H1 (cell line): ENCODE data around the gene PATJ. TPM values are rescaled to one million over a fixed set of nuclear protein-coding genes. Genes with fewer than 3 reads are reported as not detected.

Source experiments
- CTCF ChIA-PET: fragments of 300-600 bp; sonication (Branson Sonifier 250); formaldehyde crosslinking; loops from one replicate; lab custom pipeline; 2021; ENCODE audit not compliant: partially characterized antibody; lab: Charles Lee
- POLR2A ChIA-PET: fragments of 300-600 bp; sonication (Branson Sonifier 250); formaldehyde crosslinking; loops from one replicate; lab custom pipeline; 2021; ENCODE audit warnings: inconsistent platforms; ENCODE audit not compliant: partially characterized antibody; lab: Charles Lee
- DNase-seq, 2 experiments: peaks; one replicate each; pipeline versions ENCODE4 v3.0.0 to v3.0.0-alpha.2; 2010 to 2022; ENCODE audit warnings: low spot score in 2 of 2, low read depth in 1 of 2, mixed read lengths in 1 of 2
- FAIRE-seq: peaks from 2 replicates; lab custom pipeline; 2011; peaks lifted over from hg19 to GRCh38; lab: Jason Lieb, UNC
- H2AFZ ChIP-seq: 2 replicates; pipeline ENCODE4 v1.8.1; 2012; ENCODE audit warnings: low read length, inconsistent platforms
- H2AK5ac ChIP-seq: 2 replicates; pipeline ENCODE4 v1.6.1; 2013; ENCODE audit warnings: low read depth, low read length
- H2BK120ac ChIP-seq: replicated peaks from 2 replicates; pipeline ENCODE3; 2013; ENCODE audit warnings: low read depth, low read length, inconsistent platforms
- H2BK12ac ChIP-seq: 2 replicates; pipeline ENCODE4 v1.6.1; 2013; ENCODE audit warnings: low read depth, low read length
- H2BK15ac ChIP-seq: 2 replicates; pipeline ENCODE4 v1.6.1; 2013; ENCODE audit warnings: low read length
- H2BK20ac ChIP-seq: 2 replicates; pipeline ENCODE4 v1.6.1; 2013; ENCODE audit warnings: low read length
- H2BK5ac ChIP-seq: 2 replicates; pipeline ENCODE4 v1.6.1; 2013; ENCODE audit warnings: low read depth, low read length
- H3K14ac ChIP-seq: 2 replicates; pipeline ENCODE4 v1.6.1; 2013; ENCODE audit warnings: inconsistent platforms; ENCODE audit not compliant: insufficient read length
- H3K18ac ChIP-seq: 2 replicates; pipeline ENCODE4 v1.6.1; 2013; ENCODE audit warnings: low read length; ENCODE audit errors: extremely low read depth
- H3K23ac ChIP-seq: 2 replicates; pipeline ENCODE4 v1.6.1; 2013; ENCODE audit warnings: inconsistent platforms; ENCODE audit not compliant: insufficient read length
- H3K23me2 ChIP-seq: 2 replicates; pipeline ENCODE4 v1.6.1; 2013; ENCODE audit warnings: low read depth, low read length
- H3K27ac ChIP-seq: 2 replicates; pipeline ENCODE4 v1.6.1; 2011; ENCODE audit warnings: low read depth, low read length, inconsistent platforms
- H3K27me3 ChIP-seq, 4 experiments: replicated peaks in 1 of 4; 1 replicate in 1 of 4; 2 replicates in 3 of 4; pipeline versions ENCODE4 v1.6.1 to v1.8.1; 2011 to 2013; ENCODE audit warnings: low read length in 3 of 4, mild to moderate bottlenecking in 3 of 4, inconsistent platforms in 2 of 4, mixed read lengths in 2 of 4, moderate library complexity in 1 of 4; ENCODE audit not compliant: control insufficient read depth in 3 of 4, insufficient read depth in 3 of 4; ENCODE audit errors: extremely low read depth in 1 of 4
- H3K36me3 ChIP-seq, 4 experiments: 2 replicates each; pipeline versions ENCODE4 v1.6.1 to v1.8.1; 2011 to 2013; ENCODE audit warnings: mild to moderate bottlenecking in 4 of 4, low read length in 3 of 4, moderate library complexity in 2 of 4, control low read depth in 1 of 4, inconsistent platforms in 1 of 4; ENCODE audit not compliant: insufficient read depth in 4 of 4, control insufficient read depth in 2 of 4
- H3K4ac ChIP-seq: replicated peaks from 2 replicates; pipeline ENCODE3; 2013; ENCODE audit warnings: low read length, low read depth, mixed read lengths, inconsistent platforms; ENCODE audit not compliant: insufficient read length
- H3K4me1 ChIP-seq, 4 experiments: replicated peaks in 1 of 4; 1 replicate in 1 of 4; 2 replicates in 3 of 4; pipeline versions ENCODE4 v1.6.1 to v1.8.1; 2011 to 2013; ENCODE audit warnings: low read length in 3 of 4, inconsistent platforms in 2 of 4, mixed read lengths in 1 of 4; ENCODE audit not compliant: insufficient read depth in 4 of 4, control insufficient read depth in 3 of 4
- H3K4me2 ChIP-seq, 2 experiments: 2 replicates each; pipeline versions ENCODE4 v1.6.1 to v1.8.1; 2011 to 2013; ENCODE audit warnings: low read depth in 2 of 2, low read length in 2 of 2, control low read depth in 1 of 2, inconsistent platforms in 1 of 2, mild to moderate bottlenecking in 1 of 2; ENCODE audit not compliant: insufficient read depth in 1 of 2
- H3K4me3 ChIP-seq, 4 experiments: fragments of 200-600, 300-600 bp in 1 of 4; sonication (generic), shearing (Covaris generic), sonication (Bioruptor Twin) in 1 of 4; 2 replicates each; pipeline versions ENCODE4 v1.5.1 to v1.8.1; 2011 to 2016; ENCODE audit warnings: low read length in 4 of 4, low read depth in 3 of 4, control low read depth in 2 of 4, inconsistent platforms in 2 of 4, mild to moderate bottlenecking in 2 of 4, mixed read lengths in 1 of 4, moderate library complexity in 1 of 4; ENCODE audit not compliant: insufficient read depth in 2 of 4; ENCODE audit errors: extremely low read depth in 1 of 4
- H3K56ac ChIP-seq: replicated peaks from 2 replicates; pipeline ENCODE3; 2013; ENCODE audit warnings: low read depth, mild to moderate bottlenecking, mixed read lengths, low read length, inconsistent platforms; ENCODE audit not compliant: insufficient read length
- H3K79me1 ChIP-seq: 2 replicates; pipeline ENCODE4 v1.6.1; 2013; ENCODE audit warnings: low read depth, low read length, control low read depth
- H3K79me2 ChIP-seq, 2 experiments: 2 replicates each; pipeline versions ENCODE4 v1.6.1 to v1.8.1; 2012 to 2013; ENCODE audit warnings: low read length in 2 of 2, mild to moderate bottlenecking in 2 of 2, inconsistent platforms in 1 of 2; ENCODE audit not compliant: insufficient read depth in 2 of 2, control insufficient read depth in 1 of 2
- H3K9ac ChIP-seq, 4 experiments: replicated peaks in 1 of 4; 1 replicate in 1 of 4; 2 replicates in 3 of 4; pipeline versions ENCODE4 v1.6.1 to v1.8.1; 2011 to 2013; ENCODE audit warnings: low read depth in 3 of 4, low read length in 3 of 4, control low read depth in 2 of 4, mild to moderate bottlenecking in 2 of 4, moderate library complexity in 2 of 4, inconsistent platforms in 1 of 4; ENCODE audit errors: extremely low read depth in 1 of 4
- H3K9me3 ChIP-seq, 2 experiments: 2 replicates each; pipeline versions ENCODE4 v1.6.1 to v1.8.1; 2012 to 2013; ENCODE audit warnings: mild to moderate bottlenecking in 2 of 2, moderate library complexity in 2 of 2, control low read depth in 1 of 2, inconsistent platforms in 1 of 2, low read depth in 1 of 2, low read length in 1 of 2, mixed read lengths in 1 of 2; ENCODE audit not compliant: insufficient read depth in 2 of 2
- H4K20me1 ChIP-seq, 2 experiments: replicated peaks in 1 of 2; 2 replicates each; pipeline versions ENCODE3 to v1.8.1; 2011 to 2013; ENCODE audit warnings: inconsistent platforms in 2 of 2, low read length in 2 of 2, mild to moderate bottlenecking in 1 of 2; ENCODE audit not compliant: insufficient read depth in 2 of 2, control insufficient read depth in 1 of 2
- H4K5ac ChIP-seq: 2 replicates; pipeline ENCODE4 v1.6.1; 2013; ENCODE audit warnings: low read length, low read depth, mixed read lengths, inconsistent platforms; ENCODE audit not compliant: insufficient read length
- H4K8ac ChIP-seq: 2 replicates; pipeline ENCODE4 v1.8.0; 2013; ENCODE audit warnings: mild to moderate bottlenecking, moderate library complexity, low read length, inconsistent platforms; ENCODE audit not compliant: insufficient read depth; ENCODE audit errors: extremely low read depth
- H4K91ac ChIP-seq: replicated peaks from 2 replicates; pipeline ENCODE3; 2013; ENCODE audit warnings: low read length, mixed read lengths, inconsistent platforms; ENCODE audit not compliant: insufficient read length
- ASH2L ChIP-seq: fragments of 200-600, 300-600 bp; sonication (generic); IDR thresholded peaks from one replicate; pipeline ENCODE4 v1.7.1; 2017; ENCODE audit warnings: low read length
- BRCA1 ChIP-seq: IDR thresholded peaks from 2 replicates; pipeline ENCODE4 v1.6.1; 2012; ENCODE audit warnings: low read depth, low read length, improper control_type of control experiment
- EZH2 ChIP-seq: fragments of 200-600 bp; sonication (generic); IDR thresholded peaks from 2 replicates; pipeline ENCODE4 v1.7.1; 2012; ENCODE audit warnings: low read depth, mild to moderate bottlenecking, moderate library complexity, low read length, inconsistent platforms; ENCODE audit not compliant: severe bottlenecking
- GTF2F1 ChIP-seq: IDR thresholded peaks from 2 replicates; pipeline ENCODE4 v1.6.1; 2012; ENCODE audit warnings: low read depth, low read length, improper control_type of control experiment, borderline replicate concordance
- HDAC6 ChIP-seq: IDR thresholded peaks from one replicate; pipeline ENCODE4 v1.7.1; 2012; ENCODE audit warnings: low read depth, mild to moderate bottlenecking, inconsistent platforms, low read length, moderate library complexity
- JUND ChIP-seq: IDR thresholded peaks from 2 replicates; pipeline ENCODE4 v1.6.1; 2011; ENCODE audit warnings: mild to moderate bottlenecking, improper control_type of control experiment, low read length
- NRF1 ChIP-seq: IDR thresholded peaks from 2 replicates; pipeline ENCODE4 v1.6.1; 2011; ENCODE audit warnings: mild to moderate bottlenecking, low read depth, low read length, improper control_type of control experiment
- POLR2AphosphoS5 ChIP-seq: IDR thresholded peaks from 2 replicates; pipeline ENCODE4 v1.6.1; 2011; ENCODE audit warnings: low read depth, low read length
- POU5F1 ChIP-seq: IDR thresholded peaks from 2 replicates; pipeline ENCODE4 v1.6.1; 2011; ENCODE audit warnings: low read depth, mild to moderate bottlenecking, low read length, moderate library complexity
- RAD21 ChIP-seq, 2 experiments: IDR thresholded peaks in 1 of 2; conservative IDR thresholded peaks in 1 of 2; 2 replicates each; pipeline ENCODE4 v1.6.1; 2011; ENCODE audit warnings: low read depth in 2 of 2, low read length in 2 of 2, improper control_type of control experiment in 1 of 2, inconsistent platforms in 1 of 2, mild to moderate bottlenecking in 1 of 2, moderate library complexity in 1 of 2
- SP1 ChIP-seq: IDR thresholded peaks from 2 replicates; pipeline ENCODE4 v1.6.1; 2011; ENCODE audit warnings: low read depth, low read length
- SUZ12 ChIP-seq: fragments of 200-600 bp; sonication (generic); IDR thresholded peaks from 2 replicates; pipeline ENCODE4 v1.6.1; 2012; ENCODE audit warnings: mild to moderate bottlenecking, inconsistent platforms, low read length, moderate library complexity, mixed read lengths
- WGBS, 2 experiments: shearing (Covaris generic) in 1 of 2; methylation state at CpG; one replicate each; pipeline versions ENCODE4 v1.1.6 to v1.1.7; 2013 to 2015; ENCODE audit warnings: low lambda C conversion rate in 2 of 2, mixed read lengths in 2 of 2, inconsistent platforms in 1 of 2, low coverage in 1 of 2, missing lambda C conversion rate in 1 of 2; ENCODE audit not compliant: insufficient replicate concordance in 2 of 2, insufficient coverage in 1 of 2, insufficient read length in 1 of 2; ENCODE audit errors: extremely low coverage in 1 of 2, missing lambda C conversion rate in 1 of 2; 5-methylcytosine and 5-hydroxymethylcytosine counted together
- polyA plus RNA-seq, 7 experiments: library from polyadenylated mRNA; depleted of rRNA in 3 of 7; stranded (reverse) in 5 of 7; unstranded in 2 of 7; fragments of >200 nt in 5 of 7; fragments of 200-250 nt in 2 of 7; gene quantifications; 1 replicate in 5 of 7; 2 replicates in 1 of 7; 4 replicates in 1 of 7; pipeline versions ENCODE4 v1.2.1 to v1.2.3, GENCODE V29; 2011 to 2013; ENCODE audit warnings: missing spikeins in 2 of 7, mixed read lengths in 2 of 7
- total RNA-seq: library from RNA; stranded (reverse); fragmentation: NEBNext Ultra II Directional; extraction: Animal tissue kit (Norgen Biotek cat#: 25700); gene quantifications from 2 replicates; pipeline ENCODE4 v1.2.1, GENCODE V29; 2021

The PATJ gene
- total and polyA plus RNA-seq, 2 of the 8 experiments (the other 6 are each of a cell fraction or from before 2014, with no cell fraction given), result 8.2 to 55.6 TPM

DNA sequence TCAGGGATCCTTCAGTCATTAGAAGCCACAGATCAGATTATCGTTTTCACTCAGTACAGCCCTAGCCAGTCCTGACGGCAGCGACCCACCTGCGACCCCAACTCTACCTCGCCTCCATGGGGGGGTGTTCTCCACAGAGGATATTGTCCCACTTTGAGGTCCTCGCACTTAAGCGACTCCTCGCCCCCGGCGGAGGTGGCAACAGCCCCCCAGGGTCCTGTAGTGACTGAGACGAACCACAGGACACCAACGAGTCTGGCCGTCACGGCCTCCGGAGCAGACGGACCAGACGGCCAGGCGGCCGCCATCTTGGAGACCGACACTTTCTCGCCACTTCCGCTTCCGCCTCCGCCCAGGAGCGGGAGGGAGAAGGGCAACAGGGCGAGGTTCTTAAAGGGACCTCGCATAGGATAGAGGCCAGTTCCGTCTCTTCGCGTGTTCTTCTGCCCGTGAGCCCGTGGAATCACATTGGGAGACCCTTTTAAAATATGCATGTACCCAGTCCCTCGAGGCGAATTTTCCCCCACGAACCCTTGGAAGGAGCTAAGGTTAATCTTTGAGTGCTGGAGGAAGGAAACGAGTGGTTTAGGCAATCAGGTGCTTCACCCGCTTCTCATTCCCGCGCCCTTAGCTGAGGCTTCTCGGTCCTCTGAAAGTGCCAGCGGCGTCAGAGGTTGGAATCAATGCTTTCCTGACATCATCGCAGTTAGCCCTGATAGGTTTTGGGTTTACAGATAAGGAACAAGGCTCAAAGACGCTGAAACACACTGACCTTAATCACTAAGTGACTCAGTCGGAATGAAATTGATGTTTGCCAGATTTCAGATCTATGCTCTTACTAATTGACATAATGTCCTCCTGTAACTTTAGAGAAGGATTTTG is 17.2 kb upstream of the PATJ start, which contains the start of gene TM2D1:
TM2D1 (minus strand) TSS at position 329 of the 882 bp plus-strand sequence; CDS start at position 308, 21 bp downstream.
- H3K27me3 ChIP-seq, result no peaks in the 10 kb centered on the region
- no peak within 1 kb of the TSS for H2BK120ac ChIP-seq
- H4K8ac ChIP-seq, result peak within 1 kb of the TSS; percentile 100
- peak within 1 kb of the TSS; percentile 67 to 91 (median 86) for H3K9ac ChIP-seq
- no peaks in the 10 kb centered on the region for H3K36me3 ChIP-seq
- H4K5ac ChIP-seq, result peak within 1 kb of the TSS; percentile 95
- WGBS, 2 experiments, result 2% methylated on average over 45 of the region's 45 CpGs; no CpG with 5 or more reads in 1 of the 2 experiments
- no peaks in the 10 kb centered on the region for H3K79me1 ChIP-seq
- H3K9me3 ChIP-seq, result no peaks in the 10 kb centered on the region
- peak within 1 kb of the TSS; percentile 72 for H4K91ac ChIP-seq
- H2BK20ac ChIP-seq, result no peak within 1 kb of the TSS
- H2BK12ac ChIP-seq, result peak within 1 kb of the TSS; percentile 19; the same call in 1 of the 2 replicates
- peak within 1 kb of the TSS; percentile 84 for H3K27ac ChIP-seq
- peak within 1 kb of the TSS; percentile 37 for H3K56ac ChIP-seq
- DNase-seq (peak; percentile 73 to 87), FAIRE-seq (peak; percentile 7)
- no peaks in the 10 kb centered on the region for H4K20me1 ChIP-seq
- no peaks in the 10 kb centered on the region for H3K23me2 ChIP-seq
- peak within 1 kb of the TSS; percentile 76 for H2BK5ac ChIP-seq
- ChIA-PET CTCF (interaction anchor here (0.6 kb wide), 1 partner anchor 668 kb away, joined by 3 read pairs; no protein-coding TSS in a partner anchor), POLR2A (interaction anchor here (0.6 to 2.2 kb wide), 5 partner anchors 14 to 159 kb away, joined by 3 to 6 read pairs (median 3); no protein-coding TSS in a partner anchor)
- peak within 1 kb of the TSS; percentile 91 for H2AFZ ChIP-seq
- H3K4me2 ChIP-seq, result peak within 1 kb of the TSS; percentile 66 to 80
- H3K23ac ChIP-seq, result peak within 1 kb of the TSS; percentile 23
- no peak within 1 kb of the TSS for H2BK15ac ChIP-seq
- H2AK5ac ChIP-seq, result no peak within 1 kb of the TSS
- H3K79me2 ChIP-seq, result peaks cover 5 to 27% of the 10 kb centered on the region in 2 experiments; a peak in 3 of 4 replicates
- peak within 1 kb of the TSS; percentile 67 to 99 (median 96) for H3K4me3 ChIP-seq
- no peak within 1 kb of the TSS for H3K4ac ChIP-seq
- H3K18ac ChIP-seq, result peak within 1 kb of the TSS; percentile 93
- no peaks in the 10 kb centered on the region for H3K4me1 ChIP-seq
- H3K14ac ChIP-seq, result no peak within 1 kb of the TSS
- TF ChIP-seq GTF2F1, result peak; percentile 59; the same call in 1 of the 2 replicates
- TF ChIP-seq BRCA1, result no peak
- no peak for TF ChIP-seq RAD21 (IDR thresholded peaks at IDR 0.05 in 1 of 2, conservative IDR thresholded peaks at IDR 0.05 in 1 of 2; ENCODE audit: low read depth in 2 of 2, low read length in 2 of 2)
- TF ChIP-seq POLR2AphosphoS5, result peak; percentile 97
- TF ChIP-seq ASH2L, result peak; percentile 99
- TF ChIP-seq NRF1, result no peak
- TF ChIP-seq SP1, result peak; percentile 55; the same call in 1 of the 2 replicates
- TF ChIP-seq HDAC6, result no peak
- no peak for TF ChIP-seq JUND
- TF ChIP-seq POU5F1, result no peak
- no peak for TF ChIP-seq SUZ12
- TF ChIP-seq EZH2, result no peak
